HG03108 (cell line): ENCODE data around the gene SNX14.
"Not testable (repeated sequence)": the region's sequence is repeated elsewhere in the genome, so short reads cannot be mapped to it uniquely, and the experiment has no call there.

ENCODE experiments used
- ATAC-seq: cut with Tn5 transposase; IDR thresholded peaks from one replicate; pipeline ENCODE4 v1.9.1; 2021; ENCODE audit warnings: moderate library complexity; ENCODE audit not compliant: unreplicated experiment

Gene SNX14

DNA sequence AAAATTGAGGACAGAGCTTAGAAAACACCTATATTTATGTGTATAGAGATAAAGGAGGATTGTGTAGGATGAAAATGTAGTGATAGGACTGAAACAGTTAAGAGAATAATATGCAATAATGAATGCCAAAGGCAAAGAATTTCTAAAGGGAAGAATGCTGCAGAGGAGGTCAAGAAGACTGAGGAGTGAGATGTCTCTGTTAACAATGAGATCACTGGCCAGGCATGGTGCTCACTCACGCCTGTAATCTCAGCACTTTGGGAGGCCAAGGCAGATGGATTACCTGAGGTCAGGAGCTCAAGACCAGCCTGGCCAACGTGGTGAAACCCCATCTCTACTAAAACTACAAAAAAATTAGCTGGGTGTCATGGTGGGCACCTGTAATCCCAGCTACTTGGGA, 69.4 kb downstream of the SNX14 start:
- ATAC-seq: not testable (repeated sequence)

DNA sequence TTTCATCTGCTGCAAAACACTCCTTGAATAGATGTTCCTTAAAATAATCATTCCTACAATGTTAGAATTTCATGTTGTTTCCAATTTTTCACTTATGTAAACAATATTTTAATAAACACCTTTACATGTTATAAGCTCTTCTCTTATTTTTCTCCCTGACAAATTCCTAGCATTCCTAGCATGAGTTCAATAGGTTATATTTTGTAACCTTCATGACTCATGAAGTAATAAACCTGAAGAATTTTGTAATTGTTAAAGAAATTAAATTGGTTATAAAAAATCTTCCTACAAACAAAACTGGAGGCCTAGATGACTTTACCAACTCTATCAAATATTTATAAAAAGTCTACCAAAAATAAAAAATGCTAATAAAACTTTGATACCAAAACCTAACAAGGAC, 77.5 kb downstream of the SNX14 start:
- ATAC-seq: no peak

DNA sequence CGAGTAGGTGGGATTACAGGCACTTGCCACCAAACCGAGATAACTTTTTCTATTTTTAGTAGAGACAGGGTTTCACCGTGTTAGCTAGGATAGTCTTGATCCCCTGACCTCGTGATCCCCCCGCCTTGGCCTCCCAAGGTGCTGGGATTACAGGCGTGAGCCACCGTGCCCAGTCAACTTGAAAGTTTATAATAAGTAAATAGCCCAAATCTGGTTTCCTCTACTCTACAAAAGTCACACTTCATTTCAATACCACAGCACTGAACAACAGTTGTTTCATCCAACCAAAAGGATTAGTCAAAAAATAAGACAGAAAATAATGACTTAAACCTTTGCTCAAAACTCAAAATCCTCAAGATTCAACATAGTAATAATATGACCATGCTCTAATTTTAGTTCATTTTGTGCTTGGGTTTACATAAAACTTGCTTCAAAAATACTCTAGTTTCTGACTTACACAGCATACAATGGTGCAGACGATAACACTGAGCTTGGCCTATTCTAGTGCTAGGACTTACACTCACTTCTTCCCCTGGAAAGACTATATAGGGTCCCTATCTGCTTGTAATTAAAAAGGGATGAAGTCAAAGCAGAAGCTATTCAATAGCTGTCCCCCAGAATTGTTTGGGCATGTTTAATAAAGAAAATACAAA, 87.1 kb downstream of the SNX14 start:
- no peak for ATAC-seq

DNA sequence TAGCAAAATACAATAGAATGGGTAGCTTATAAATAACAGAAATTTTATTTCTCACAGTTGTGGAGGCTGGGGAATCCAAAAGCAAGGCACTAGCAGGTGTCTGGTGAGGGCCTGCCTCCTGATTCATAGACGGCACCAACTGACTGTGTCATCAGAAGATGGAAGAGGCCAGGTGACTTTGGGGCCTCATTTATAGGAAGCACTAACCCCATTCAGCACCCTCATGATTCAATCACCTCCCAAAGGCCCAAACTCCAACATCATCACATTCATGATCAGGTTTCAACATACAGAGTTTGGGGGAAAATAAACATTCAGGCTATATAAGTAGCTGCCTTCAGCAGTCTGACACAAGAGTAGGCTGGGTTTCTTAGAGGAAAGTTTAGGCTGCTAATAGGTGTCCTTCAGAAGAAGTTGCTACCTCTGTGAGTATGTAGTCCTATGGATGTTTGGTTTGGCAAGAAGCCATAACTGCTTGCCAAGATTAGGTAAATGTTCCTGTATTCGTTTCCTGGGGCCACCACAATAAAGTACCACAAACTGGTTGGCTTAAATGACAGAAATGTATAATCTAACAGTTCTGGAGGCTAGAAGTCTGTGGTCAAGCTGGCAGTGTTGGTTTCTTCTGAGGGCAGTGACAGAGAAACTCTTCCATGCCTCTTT, 94.9 kb downstream of the SNX14 start:
- no peak for ATAC-seq

DNA sequence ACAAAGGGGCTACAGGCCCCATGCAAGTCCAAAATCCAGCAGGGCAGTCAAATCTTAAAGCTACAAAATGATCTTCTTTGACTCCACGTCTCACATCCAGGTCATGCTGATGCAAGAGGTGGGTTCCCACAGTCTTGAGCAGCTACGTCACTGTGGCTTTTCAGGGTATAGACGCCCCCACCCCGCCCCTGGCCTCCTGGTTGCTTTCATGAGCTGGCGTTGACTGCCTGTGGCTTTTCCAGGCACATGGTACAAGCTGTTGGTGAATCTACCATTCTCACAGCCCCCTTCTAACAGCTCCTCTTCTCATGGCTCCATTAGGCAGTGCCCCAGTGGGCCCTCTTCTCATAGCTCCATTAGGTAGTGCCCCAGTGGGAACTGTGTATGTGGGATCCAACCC, 96.8 kb downstream of the SNX14 start:
- no peak for ATAC-seq

DNA sequence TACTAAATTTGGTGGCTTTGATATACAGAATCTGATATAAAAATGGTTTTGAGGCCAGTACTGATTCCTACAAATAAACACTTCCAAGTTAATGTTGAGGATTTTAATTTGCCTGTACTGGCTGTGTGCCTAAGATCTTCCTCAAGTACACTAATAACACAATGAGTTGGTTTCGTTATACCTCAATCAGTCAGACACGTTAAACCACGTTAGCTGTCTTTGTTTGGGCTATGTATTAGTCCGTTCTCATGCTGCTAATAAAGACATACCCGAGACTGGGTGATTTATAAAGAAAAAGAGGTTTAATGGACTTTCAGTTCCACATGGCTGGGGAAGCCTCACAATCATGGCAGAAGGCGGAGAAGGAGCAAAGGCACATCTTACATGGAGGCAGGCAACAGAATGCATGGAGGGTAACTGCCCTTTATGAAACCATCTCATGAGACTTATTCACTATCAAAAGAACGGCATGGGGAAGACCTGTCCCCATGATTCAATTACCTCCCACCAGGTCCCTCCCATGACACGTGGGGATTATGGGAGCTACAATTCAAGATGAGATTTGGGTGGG, 97.6 kb downstream of the SNX14 start:
- no peak for ATAC-seq

DNA sequence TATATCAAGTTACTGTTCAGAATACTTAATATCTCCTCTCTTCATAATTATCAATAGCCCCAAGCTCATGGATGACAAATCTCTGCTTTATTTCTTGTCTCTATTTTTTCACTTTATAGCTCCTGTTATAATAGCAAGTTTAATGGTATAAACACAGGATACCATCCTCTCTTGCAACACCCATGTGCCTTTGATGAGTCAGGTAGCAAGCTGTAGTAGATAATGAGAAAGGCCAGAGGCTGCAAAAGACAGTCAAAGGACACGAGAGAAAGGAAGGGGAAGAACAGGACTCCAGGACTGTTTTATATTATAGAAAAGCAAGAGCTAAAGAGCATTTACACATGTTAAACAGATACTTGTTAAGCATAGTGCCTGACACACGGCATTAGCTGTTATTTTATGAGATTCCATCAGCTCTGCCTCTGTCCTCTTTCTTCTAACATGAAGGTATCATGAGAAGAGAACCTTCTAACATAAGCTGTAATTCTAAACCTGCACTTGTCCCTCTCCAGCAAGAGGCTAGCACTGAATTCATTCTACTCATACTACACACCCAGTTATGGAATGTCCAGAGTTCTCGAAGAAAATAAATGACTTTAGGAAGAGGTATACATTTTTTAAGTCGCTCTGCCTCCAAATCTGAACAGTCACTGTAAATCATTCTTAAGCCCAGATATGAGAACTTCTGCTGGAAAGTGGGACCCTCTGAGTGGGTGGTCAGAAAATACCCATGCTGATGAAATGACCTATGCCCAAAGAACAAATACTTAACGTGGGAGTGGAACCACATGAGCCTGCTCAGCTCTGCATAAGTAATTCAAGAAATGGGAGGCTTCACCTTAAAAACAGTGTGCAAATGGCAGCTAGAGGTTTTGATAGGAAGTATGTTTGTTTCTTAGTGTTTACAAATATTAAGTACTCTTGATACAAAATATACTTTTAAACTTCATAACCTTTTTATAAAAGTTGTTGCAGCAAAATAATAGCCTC, 98.8 kb downstream of the SNX14 start:
- no peak for ATAC-seq

DNA sequence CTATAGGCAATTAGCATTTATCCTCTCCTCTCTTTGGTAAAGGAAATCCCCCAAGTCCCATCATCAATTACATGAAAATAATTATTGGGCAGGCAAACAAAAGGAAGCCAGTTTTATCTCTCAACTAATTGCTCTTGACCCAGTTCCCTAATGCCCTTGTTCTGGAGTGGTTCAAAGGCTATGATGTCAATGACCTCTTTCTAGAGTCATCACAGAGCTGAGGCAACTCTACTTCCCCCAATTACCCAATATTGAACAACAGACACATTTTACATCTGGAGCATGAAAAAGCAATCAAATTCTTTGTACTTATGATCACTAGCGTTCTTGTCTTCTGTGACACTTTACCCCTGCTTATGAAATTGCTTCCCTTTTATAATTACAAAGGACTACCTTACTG, 100.3 kb downstream of the SNX14 start:
- no peak for ATAC-seq

DNA sequence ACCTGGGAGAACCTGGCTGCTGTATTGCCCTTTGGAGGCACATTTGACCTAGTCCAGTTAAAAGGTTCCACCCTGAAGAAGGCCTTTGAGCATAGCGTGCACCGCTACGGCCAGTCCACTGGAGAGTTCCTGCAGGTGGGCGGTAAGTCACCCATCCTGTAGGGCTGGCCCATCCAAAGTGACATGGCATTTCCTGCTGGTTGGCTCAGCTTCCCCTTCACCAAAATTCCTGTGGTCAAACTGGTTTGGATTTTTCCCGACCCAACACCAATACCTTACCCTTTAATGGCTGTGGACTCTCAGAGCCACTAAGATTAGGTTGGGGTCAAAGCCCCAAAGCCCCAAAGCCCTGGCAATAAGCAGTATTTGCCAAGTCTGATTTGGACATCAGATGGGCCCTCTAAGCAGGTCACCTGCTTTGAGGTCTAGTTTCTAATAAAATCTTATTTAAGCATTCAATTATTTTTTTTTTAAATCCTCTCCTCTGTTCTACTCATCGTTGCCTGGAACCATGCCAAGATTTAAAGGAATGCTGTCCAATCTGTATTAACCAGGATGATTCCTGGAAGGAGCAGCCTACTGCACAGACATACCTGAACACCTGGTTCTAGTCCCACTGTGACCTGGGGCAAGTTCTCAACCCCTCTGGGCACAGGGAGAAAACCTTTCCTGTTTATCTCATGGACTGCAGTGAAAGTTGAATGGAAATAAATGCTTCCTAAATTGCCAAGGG, 103.0 kb downstream of the SNX14 start:
- no peak for ATAC-seq

DNA sequence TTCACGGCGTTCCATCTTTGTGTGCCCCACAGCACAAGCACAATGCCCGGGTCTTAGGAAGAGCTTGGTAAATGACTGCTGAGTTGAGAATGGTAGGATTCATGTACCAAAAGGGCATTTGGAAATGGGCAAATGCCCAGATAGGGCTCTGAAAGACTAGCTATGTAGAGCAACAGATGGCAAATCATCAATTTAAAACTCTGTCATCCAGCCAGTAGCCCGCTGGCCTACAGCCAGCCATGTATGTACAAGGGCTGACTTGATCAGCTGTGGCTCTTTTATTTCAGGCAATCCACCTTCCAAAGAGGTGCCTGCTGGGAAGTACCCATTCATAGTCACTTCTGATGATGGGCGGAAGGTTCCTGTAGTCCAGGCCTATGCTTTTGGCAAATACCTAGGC, 108.7 kb downstream of the SNX14 start:
- ATAC-seq: no peak

DNA sequence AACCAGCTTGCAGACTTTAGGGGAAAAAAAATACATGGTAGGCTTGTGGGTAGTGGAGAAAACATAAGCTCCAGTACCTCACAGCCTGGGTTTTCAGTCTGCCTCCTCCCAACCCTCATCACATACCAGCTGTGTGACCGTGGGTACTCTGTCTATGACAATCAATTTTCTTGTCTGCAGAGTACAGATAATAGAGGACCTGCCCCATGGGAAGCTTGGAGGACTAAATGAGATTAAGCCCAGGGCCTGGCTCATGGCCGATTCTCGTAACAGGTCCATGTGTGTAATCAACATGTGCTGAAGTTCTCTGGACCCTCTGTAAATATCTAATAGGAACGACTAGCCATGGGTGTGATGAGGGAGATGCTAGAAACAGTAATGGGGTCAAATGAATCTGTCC, 109.8 kb downstream of the SNX14 start:
- no peak for ATAC-seq

DNA sequence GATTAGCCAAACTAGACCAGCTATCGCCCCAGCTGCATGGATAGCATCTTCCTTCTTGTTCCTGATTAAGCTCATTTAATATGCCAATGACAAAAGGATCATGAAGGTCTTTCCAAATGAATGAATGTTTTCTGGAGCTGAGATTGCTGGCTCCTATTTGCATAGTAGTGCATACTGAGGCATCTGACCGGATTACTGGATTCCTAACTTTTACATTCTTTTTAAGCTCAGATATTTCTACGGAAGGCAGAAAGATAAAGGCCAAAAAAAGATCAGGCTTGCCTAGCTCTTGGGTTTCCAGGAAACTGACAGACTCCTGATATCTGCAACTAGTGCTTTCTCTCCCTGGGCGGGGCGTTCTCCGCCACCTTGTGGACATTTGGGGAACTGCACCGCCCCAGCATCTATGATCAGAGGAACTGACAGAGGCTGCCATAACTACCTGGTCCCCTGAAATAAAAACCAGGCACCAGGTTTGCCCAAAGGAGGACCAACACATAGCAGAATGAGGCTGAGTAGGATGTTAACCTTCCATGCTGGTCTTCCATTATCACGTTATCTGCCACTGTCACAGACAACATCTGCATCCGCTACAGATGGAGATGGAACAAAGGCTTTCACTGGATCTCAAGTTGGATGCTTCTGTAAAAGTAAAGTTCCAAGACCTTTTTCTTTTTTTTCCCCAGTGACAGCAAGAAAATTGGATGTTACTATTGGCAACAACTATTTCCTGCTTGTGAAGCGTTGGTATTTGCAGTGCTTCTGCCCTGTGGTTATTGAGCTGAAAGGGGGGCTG, 110.6 kb downstream of the SNX14 start:
- ATAC-seq: peak; percentile 86

DNA sequence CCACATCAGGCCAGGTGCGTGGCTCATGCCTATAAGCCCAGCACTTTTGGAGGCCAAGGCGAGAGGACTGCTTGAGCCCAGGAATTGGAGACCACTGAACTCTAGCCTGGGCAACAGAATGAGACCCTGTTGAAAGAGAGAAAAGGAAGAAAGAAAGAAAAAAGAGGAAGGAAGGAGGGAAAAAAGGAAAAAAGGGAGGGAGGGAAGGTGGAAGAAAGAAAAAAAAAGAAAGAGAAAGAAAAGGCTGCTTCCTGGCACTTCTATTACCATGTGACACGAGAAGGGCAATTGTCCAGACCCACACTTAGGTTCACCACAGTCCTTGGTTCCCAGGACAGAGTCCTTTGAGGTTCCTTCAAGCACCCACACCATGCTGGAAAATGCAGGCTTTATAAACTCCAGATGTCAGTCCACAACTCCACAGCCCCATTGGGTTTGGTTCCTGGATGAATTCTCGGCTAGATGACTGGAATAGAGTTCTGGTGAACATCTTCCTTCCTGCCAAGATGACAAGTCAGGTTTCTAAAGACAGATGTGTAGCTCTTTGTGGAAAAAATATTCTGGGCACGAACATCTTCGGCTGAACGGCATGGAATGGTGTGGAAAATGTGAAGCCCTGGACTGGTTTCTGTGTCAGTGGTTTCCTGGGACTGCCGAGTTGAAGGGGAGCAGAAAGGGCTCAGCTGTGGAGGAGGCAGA, 111.3 kb downstream of the SNX14 start:
- ATAC-seq: no peak

DNA sequence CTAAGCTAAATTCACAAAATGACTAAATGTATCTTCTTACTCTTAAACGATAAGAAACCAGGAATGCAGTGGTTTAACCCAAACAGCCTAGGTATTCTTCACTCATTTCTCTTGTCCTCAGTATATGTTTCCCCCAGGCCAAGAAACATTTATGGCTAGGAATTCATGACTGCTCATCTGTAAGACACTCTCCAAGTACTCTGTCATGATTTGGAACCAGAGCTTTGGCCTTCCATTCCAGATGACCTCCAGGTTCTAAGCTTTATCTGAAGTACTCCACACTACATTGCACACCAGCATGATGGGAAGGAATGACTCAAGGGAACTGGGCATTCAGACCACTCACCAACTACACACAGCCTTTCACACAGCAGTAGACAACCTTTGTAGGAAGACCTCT, 114.5 kb downstream of the SNX14 start:
- ATAC-seq: no peak

DNA sequence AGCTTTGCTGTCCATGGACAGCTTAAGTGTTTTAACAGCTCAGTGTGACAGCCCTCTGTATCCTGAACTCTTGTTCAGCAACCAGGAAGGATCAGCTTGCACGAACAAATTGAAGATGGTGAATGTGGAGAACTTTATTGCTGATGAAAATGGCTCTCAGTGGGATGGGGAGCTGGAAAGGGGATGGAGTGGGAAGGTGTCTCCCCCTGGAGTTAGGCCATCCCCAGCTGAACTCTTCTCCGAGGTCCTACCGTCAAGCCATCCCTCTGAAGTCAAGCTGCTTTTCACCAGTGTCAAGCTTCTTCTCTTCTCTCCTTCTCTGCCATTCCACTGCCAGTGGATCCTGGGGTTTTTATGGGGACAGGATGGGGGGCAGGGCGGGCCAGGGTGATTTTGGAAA, 117.1 kb downstream of the SNX14 start:
- no peak for ATAC-seq

DNA sequence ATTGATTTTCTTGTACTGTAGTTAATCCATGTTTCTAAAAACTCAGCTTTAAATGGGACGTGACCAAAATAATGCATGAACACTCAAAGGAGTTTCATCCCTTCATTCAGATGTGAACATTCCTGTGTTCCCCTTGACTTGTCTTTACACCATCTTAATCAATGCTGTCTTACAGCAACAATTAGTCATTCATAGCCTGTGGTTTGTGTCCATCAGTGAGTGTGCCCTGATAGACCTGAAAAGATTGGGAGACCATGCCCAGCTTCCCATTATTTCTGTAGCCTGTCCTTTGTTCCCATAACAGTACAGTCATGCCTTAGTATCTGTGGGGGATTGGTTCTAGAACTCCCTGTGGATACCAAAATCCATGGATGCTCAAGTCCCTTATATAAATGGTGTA, 119.9 kb downstream of the SNX14 start:
- no peak for ATAC-seq

DNA sequence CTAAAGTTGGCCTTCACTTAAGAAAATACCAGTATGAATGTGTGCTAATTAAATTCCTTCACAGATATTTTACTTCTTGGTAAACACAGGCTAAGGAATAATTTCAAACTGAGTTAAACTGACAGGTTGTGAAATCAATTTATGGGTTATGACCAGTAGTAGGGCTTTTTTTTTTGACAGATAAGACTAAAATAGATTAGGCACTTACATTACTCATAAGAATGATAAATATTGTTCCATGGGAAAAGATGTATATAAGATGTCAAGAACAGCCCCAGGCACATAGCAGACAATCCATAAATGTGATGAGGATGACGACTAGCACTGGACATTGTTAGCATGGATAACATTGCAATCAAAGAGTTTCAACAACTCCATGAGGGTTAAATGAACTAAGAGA, 120.9 kb downstream of the SNX14 start:
- no peak for ATAC-seq

DNA sequence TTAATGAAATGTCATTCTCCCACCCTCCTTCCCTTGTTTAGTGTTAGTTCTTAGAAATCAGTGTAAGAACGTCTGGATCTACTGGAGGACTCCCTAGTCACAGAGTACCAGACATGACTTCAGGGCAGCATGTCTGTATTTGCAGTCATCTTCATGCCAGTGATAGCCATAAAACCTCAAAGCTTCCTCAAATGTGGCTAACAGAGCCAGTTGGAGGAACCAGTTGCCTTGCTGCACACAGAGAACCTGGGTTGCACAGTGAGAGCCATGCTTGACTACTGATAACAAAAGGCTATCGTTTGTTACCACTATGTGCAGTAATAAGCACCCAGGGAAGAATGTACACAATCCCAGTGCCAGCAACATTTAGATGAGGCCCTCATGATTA, 123.6 kb downstream of the SNX14 start:
- no peak for ATAC-seq

DNA sequence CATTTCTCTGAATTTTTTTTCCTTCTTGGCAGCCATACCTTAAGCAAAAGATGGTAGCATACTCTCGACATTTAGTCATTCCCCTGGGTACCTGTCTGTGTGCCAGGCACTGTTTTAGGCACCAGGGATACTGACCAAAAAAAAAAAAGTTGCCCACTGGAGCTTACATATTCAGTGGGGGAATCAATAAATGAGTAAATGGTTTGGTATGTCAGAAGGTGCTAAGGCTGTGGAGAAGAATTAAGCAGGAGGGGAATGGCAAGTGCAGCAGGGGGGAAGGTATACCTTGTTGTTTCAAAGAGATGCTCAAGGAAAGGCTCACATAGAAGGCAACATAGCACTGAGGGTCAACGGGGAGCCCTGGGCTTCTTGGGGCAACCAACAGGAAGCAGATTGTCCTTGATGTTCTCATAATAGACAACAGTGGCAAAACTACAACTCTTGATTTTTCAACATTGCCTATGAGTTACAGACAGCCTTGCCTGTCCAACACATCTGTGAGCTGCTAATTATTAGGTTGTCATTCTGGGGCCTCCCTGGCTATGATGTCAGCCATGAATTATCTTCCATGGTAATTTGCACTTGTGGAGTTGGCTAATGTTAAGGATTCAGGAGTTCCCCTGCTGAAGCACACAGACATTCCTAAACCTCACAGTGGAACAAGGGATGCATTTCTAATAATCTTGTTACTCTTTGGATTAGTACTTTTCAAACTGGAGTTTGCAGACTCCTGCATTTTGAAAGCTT, 124.2 kb downstream of the SNX14 start:
- ATAC-seq: no peak
